ENCODE measurements around the gene JMY. TPM values are rescaled to one million over a fixed set of nuclear protein-coding genes. Genes with fewer than 3 reads are reported as not detected.
A peak's percentile ranks its signal among the peaks of the same experiment; 100 is the strongest.

The JMY gene
- total and polyA plus RNA-seq, 7 experiments from 2014 or later = 6.5 to 47.0 (median 23.3) TPM

- ATAC-seq (no peak), DNase-seq (no peak)
- Histone ChIP-seq H3K36me3 (ENCODE audit: control insufficient read depth in 2 of 3, insufficient read depth in 3 of 3, low read length in 3 of 3) (no peaks in the 10 kb centered on the region), H3K27ac (ENCODE audit: low read depth, low read length) (no peak overlapping the region), H3K4me1 (ENCODE audit: control insufficient read depth in 2 of 2, insufficient read depth in 2 of 2, low read length in 2 of 2) (peaks cover 3 to 23% of the 10 kb centered on the region in 2 donors), H3K27me3 (ENCODE audit: control insufficient read depth in 2 of 2, insufficient read depth in 2 of 2, low read length in 2 of 2) (no peaks in the 10 kb centered on the region), H3K9me3 (ENCODE audit: control insufficient read depth in 2 of 3, low read length in 3 of 3) (no peaks in the 10 kb centered on the region), H3K4me3 (ENCODE audit: low read length) (no peak overlapping the region)
- peaks cover 19 to 88% (median 60%) of the 10 kb centered on the region in 7 donors for H3K4me1 Mint-ChIP-seq
- peaks cover 0 to 4% (median 0%) of the 10 kb centered on the region in 11 donors for H3K9me3 Mint-ChIP-seq
- H3K36me3 Mint-ChIP-seq = peaks cover 0 to 18% (median 8%) of the 10 kb centered on the region in 5 donors
- H3K27ac Mint-ChIP-seq = no peak overlapping the region
- intact Hi-C loops (cut with micrococcal nuclease) = no loop called here
- ChIA-PET POLR2A (no interaction called here), CTCF (no interaction called here)
- H3K4me3 Mint-ChIP-seq = no peak overlapping the region
- H3K27me3 Mint-ChIP-seq = no peaks in the 10 kb centered on the region
Observed at GRCh38 chr5:79258801-79259200, 22.9 kb downstream of the JMY start.

DNA sequence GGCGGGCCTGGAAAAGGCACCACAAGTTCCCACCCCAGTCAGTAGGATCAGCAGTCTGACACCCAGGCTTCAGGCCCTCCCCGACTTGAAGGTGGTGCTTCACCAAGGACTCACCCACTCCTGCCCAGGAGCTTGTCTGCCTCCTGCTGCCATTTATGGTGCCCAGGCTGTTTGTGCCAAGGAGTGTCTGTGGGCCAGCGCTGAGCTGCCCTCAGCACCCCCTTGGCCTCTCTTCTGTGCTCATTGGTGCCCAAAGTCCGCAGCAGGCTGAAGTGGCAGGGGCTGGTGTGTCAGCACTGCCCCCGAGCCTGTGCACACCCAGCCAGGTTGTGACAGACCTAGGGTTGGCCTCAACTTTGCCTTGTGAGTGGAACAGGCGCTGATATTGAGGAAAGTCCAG, 23.5 kb downstream of the JMY start:
- no peak for ATAC-seq
- CTCF ChIA-PET = no interaction called here

GRCh38 chr5:79259810-79260209, 23.9 kb downstream of the JMY start:
- ChIA-PET POLR2A (no interaction called here), CTCF (interaction anchor here (0.7 kb wide), 1 partner anchor 1590 kb away, joined by 7 read pairs; no protein-coding TSS in a partner anchor)
- Histone ChIP-seq H3K9me3 (ENCODE audit: control insufficient read depth in 2 of 3, low read length in 3 of 3) (no peaks in the 10 kb centered on the region), H3K27me3 (ENCODE audit: control insufficient read depth in 2 of 2, insufficient read depth in 2 of 2, low read length in 2 of 2) (no peaks in the 10 kb centered on the region), H3K4me3 (ENCODE audit: low read length) (no peak overlapping the region), H3K4me1 (ENCODE audit: control insufficient read depth in 2 of 2, insufficient read depth in 2 of 2, low read length in 2 of 2) (peaks cover 3 to 23% of the 10 kb centered on the region in 2 donors), H3K27ac (ENCODE audit: low read depth, low read length) (no peak overlapping the region), H3K36me3 (ENCODE audit: control insufficient read depth in 2 of 3, insufficient read depth in 3 of 3, low read length in 3 of 3) (no peaks in the 10 kb centered on the region)
- H3K4me3 Mint-ChIP-seq = peak overlapping the region in 1 of 10 donors; percentile 11
- H3K9me3 Mint-ChIP-seq = peaks cover 0 to 2% (median 0%) of the 10 kb centered on the region in 11 donors
- H3K4me1 Mint-ChIP-seq = peaks cover 19 to 83% (median 53%) of the 10 kb centered on the region in 7 donors
- DNase-seq (no peak), ATAC-seq (peak; percentile 16)
- H3K27me3 Mint-ChIP-seq = no peaks in the 10 kb centered on the region
- H3K36me3 Mint-ChIP-seq = peaks cover 0 to 10% (median under 1%) of the 10 kb centered on the region in 5 donors
- intact Hi-C loops (cut with micrococcal nuclease) = no loop called here
- no peak overlapping the region for H3K27ac Mint-ChIP-seq

More for the DNA sequence above, 23.5 kb downstream of the JMY start:
- peaks cover 19 to 83% (median 55%) of the 10 kb centered on the region in 7 donors for H3K4me1 Mint-ChIP-seq
- H3K27ac ChIP-seq (ENCODE audit: low read depth, low read length) = no peak overlapping the region
- POLR2A ChIA-PET = no interaction called here
- H3K36me3 ChIP-seq (ENCODE audit: control insufficient read depth in 2 of 3, insufficient read depth in 3 of 3, low read length in 3 of 3) = no peaks in the 10 kb centered on the region
- H3K36me3 Mint-ChIP-seq = peaks cover 0 to 15% (median 5%) of the 10 kb centered on the region in 5 donors
- no peaks in the 10 kb centered on the region for H3K9me3 ChIP-seq (ENCODE audit: control insufficient read depth in 2 of 3, low read length in 3 of 3)
- no peak for DNase-seq
- intact Hi-C loops (cut with micrococcal nuclease) = no loop called here
- H3K4me3 Mint-ChIP-seq = peak overlapping the region in 1 of 10 donors; percentile 11
- peaks cover 0 to 4% (median 0%) of the 10 kb centered on the region in 11 donors for H3K9me3 Mint-ChIP-seq
- H3K4me1 ChIP-seq (ENCODE audit: control insufficient read depth in 2 of 2, insufficient read depth in 2 of 2, low read length in 2 of 2) = peaks cover 3 to 23% of the 10 kb centered on the region in 2 donors
- H3K27me3 Mint-ChIP-seq = no peaks in the 10 kb centered on the region
- no peaks in the 10 kb centered on the region for H3K27me3 ChIP-seq (ENCODE audit: control insufficient read depth in 2 of 2, insufficient read depth in 2 of 2, low read length in 2 of 2)
- H3K4me3 ChIP-seq (ENCODE audit: low read length) = no peak overlapping the region
- no peak overlapping the region for H3K27ac Mint-ChIP-seq

- peak overlapping the region in 1 of 9 donors; percentile 34 for H3K27ac Mint-ChIP-seq
- CTCF ChIA-PET = no interaction called here
- Histone ChIP-seq H3K27me3 (ENCODE audit: control insufficient read depth in 2 of 2, insufficient read depth in 2 of 2, low read length in 2 of 2) (no peaks in the 10 kb centered on the region), H3K36me3 (ENCODE audit: control insufficient read depth in 2 of 3, insufficient read depth in 3 of 3, low read length in 3 of 3) (no peaks in the 10 kb centered on the region), H3K4me3 (ENCODE audit: low read length) (no peak overlapping the region), H3K27ac (ENCODE audit: low read depth, low read length) (no peak overlapping the region), H3K9me3 (ENCODE audit: control insufficient read depth in 2 of 3, low read length in 3 of 3) (no peaks in the 10 kb centered on the region), H3K4me1 (ENCODE audit: control insufficient read depth in 2 of 2, insufficient read depth in 2 of 2, low read length in 2 of 2) (peaks cover 3 to 19% of the 10 kb centered on the region in 2 donors)
- DNase-seq = no peak
- H3K4me3 Mint-ChIP-seq = peak overlapping the region in 3 of 10 donors; percentile 16 to 21 (median 21)
- H3K27me3 Mint-ChIP-seq = no peaks in the 10 kb centered on the region
- POLR2A ChIA-PET = no interaction called here
- no peak for ATAC-seq
- intact Hi-C loops (cut with micrococcal nuclease) = loop anchor here in 1 of 2 donors (2.0 kb wide), 1 partner anchor 25 kb away; the partner anchor contains the start of gene JMY
- peaks cover 0 to 9% (median 0%) of the 10 kb centered on the region in 5 donors for H3K36me3 Mint-ChIP-seq
- H3K4me1 Mint-ChIP-seq = peaks cover 12 to 80% (median 44%) of the 10 kb centered on the region in 7 donors
- H3K9me3 Mint-ChIP-seq = peaks cover 0 to 2% (median 0%) of the 10 kb centered on the region in 11 donors
Observed at GRCh38 chr5:79261897-79262296, 26.0 kb downstream of the JMY start.

- H3K4me1 ChIP-seq (ENCODE audit: control insufficient read depth in 2 of 2, insufficient read depth in 2 of 2, low read length in 2 of 2) = peaks cover 3 to 19% of the 10 kb centered on the region in 2 donors
- no peak overlapping the region for H3K27ac ChIP-seq (ENCODE audit: low read depth, low read length)
- Mint-ChIP-seq H3K36me3 (peaks cover 0 to 13% (median 5%) of the 10 kb centered on the region in 5 donors), H3K4me3 (peak overlapping the region in 7 of 10 donors; percentile 16 to 69 (median 47)), H3K9me3 (peaks cover 0 to 2% (median 0%) of the 10 kb centered on the region in 11 donors), H3K27me3 (no peaks in the 10 kb centered on the region), H3K4me1 (peaks cover 12 to 81% (median 50%) of the 10 kb centered on the region in 7 donors), H3K27ac (peak overlapping the region in 4 of 9 donors; percentile 9 to 25 (median 20))
- intact Hi-C loops (cut with micrococcal nuclease) = loop anchor here in 1 of 2 donors (2.0 kb wide), 1 partner anchor 26 kb away; the partner anchor contains the start of gene JMY
- peak; percentile 19 for ATAC-seq
- H3K27me3 ChIP-seq (ENCODE audit: control insufficient read depth in 2 of 2, insufficient read depth in 2 of 2, low read length in 2 of 2) = no peaks in the 10 kb centered on the region
- no peak overlapping the region for H3K4me3 ChIP-seq (ENCODE audit: low read length)
- H3K9me3 ChIP-seq (ENCODE audit: control insufficient read depth in 2 of 3, low read length in 3 of 3) = no peaks in the 10 kb centered on the region
- DNase-seq = peak in 5 of 9 donors; percentile 13 to 28 (median 20)
- H3K36me3 ChIP-seq (ENCODE audit: control insufficient read depth in 2 of 3, insufficient read depth in 3 of 3, low read length in 3 of 3) = no peaks in the 10 kb centered on the region
- ChIA-PET CTCF (no interaction called here), POLR2A (no interaction called here)
Observed at GRCh38 chr5:79263290-79263689, 27.4 kb downstream of the JMY start.

DNA sequence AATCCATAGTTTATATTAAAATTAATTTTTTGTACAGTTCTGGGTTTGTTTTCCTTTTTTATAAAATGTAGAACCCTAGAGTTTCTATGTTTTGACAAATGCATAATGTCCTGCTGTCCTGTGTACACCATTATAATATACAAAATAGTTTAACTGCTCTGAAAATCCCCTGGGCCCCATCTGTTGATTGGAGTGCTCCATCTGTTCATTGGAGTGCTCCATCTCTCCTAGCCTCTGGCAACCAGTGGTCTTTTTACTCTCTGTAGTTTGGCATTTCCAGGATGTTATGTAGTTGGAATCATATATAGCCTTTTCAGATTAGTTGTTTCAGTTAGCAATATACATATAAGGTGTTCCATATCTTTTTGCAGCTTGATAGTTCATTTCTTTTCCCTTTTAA, 31.2 kb downstream of the JMY start:
- Histone ChIP-seq H3K9me3 (ENCODE audit: control insufficient read depth in 2 of 3, low read length in 3 of 3) (no peaks in the 10 kb centered on the region), H3K4me1 (ENCODE audit: control insufficient read depth in 2 of 2, insufficient read depth in 2 of 2, low read length in 2 of 2) (peaks cover 5 to 10% of the 10 kb centered on the region in 2 donors), H3K27me3 (ENCODE audit: control insufficient read depth in 2 of 2, insufficient read depth in 2 of 2, low read length in 2 of 2) (no peaks in the 10 kb centered on the region), H3K36me3 (ENCODE audit: control insufficient read depth in 2 of 3, insufficient read depth in 3 of 3, low read length in 3 of 3) (no peaks in the 10 kb centered on the region), H3K27ac (ENCODE audit: low read depth, low read length) (no peak overlapping the region), H3K4me3 (ENCODE audit: low read length) (no peak overlapping the region)
- no peak for DNase-seq
- Mint-ChIP-seq H3K4me1 (peaks cover 9 to 83% (median 60%) of the 10 kb centered on the region in 7 donors), H3K27me3 (no peaks in the 10 kb centered on the region), H3K9me3 (peaks cover 0 to 2% (median 0%) of the 10 kb centered on the region in 11 donors), H3K27ac (no peak overlapping the region), H3K36me3 (peaks cover 0 to 34% (median 12%) of the 10 kb centered on the region in 5 donors), H3K4me3 (no peak overlapping the region)
- ATAC-seq = no peak
- ChIA-PET CTCF (no interaction called here), POLR2A (interaction anchor here (0.6 kb wide), 1 partner anchor 755 kb away, joined by 3 read pairs; no protein-coding TSS in a partner anchor)
- intact Hi-C loops (cut with micrococcal nuclease) = no loop called here

Data from naive thymus-derived CD4-positive, alpha-beta T cell (primary cell).